ENCODE results near the gene SLC49A3.
"Not testable (repeated sequence)": the region's sequence is repeated elsewhere in the genome, so short reads cannot be mapped to it uniquely, and the experiment has no call there.

SLC49A3 gene

GRCh38 chr4:650951-651883 lies 37.7 kb downstream of the SLC49A3 start:
- no peak for DNase-seq

DNA sequence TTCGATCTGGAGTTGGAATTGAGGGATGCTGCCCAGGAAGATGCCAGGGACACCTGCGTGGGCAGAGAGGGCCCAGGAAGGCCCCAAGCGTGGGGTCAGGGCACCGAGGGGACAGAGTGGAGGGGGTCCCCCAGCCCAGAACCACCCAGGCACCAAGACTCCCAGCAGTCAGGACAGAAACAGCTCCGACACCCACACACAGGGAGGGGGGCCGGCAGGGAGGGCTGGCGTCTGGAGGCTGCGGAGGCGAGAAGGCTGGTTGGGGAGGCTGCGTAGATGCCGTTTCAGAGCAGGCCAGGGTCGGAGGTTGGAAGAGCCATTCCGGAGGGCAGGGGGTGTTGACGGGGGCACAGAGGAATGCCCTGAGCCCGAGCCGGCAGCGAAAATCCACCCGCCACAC lies 38.5 kb downstream of the SLC49A3 start:
- DNase-seq = no peak

- no peak for DNase-seq
Measured at GRCh38 chr4:649751-650310, 39.1 kb downstream of the SLC49A3 start.

DNA sequence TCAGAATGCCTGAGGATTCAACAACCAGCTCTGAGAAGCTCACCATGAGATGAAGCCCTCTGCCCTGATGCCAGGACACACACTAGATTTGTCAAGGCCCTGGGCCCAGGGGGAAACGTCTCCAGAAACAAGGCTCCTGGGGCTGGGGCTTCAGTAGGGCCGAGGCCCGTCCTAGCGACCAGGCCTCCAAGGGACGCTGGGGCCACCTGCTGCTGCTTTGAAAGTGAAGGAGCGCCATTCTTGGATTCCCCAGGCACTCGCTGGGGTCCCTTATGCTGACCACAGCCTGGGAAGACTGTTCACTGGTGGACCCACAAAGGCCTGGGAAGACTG lies 39.7 kb downstream of the SLC49A3 start:
- no peak for DNase-seq

GRCh38 chr4:648579-649292 lies 40.2 kb downstream of the SLC49A3 start:
- DNase-seq = no peak

- DNase-seq = no peak
Measured at GRCh38 chr4:647481-647880, 41.5 kb downstream of the SLC49A3 start.

DNA sequence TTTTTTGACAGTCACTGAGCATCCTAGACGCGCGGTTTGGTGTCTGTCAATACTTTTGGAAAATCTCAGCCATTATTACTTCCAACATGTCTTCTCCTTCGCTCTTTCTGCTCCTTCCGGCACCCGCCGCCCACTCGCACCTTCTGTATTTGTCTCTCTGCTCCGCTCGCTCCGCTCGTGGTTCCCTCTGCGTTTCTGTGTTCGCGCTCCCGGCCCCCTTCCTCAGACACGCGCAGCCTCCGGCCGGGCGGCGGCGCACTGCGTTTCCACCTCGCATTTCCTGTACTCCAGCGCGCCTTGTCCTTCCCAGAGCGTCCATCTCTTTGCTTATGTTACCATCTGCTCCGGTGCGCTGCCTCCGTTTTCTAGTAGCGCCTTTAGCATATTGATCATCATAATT lies 42.5 kb downstream of the SLC49A3 start:
- DNase-seq = no peak

DNA sequence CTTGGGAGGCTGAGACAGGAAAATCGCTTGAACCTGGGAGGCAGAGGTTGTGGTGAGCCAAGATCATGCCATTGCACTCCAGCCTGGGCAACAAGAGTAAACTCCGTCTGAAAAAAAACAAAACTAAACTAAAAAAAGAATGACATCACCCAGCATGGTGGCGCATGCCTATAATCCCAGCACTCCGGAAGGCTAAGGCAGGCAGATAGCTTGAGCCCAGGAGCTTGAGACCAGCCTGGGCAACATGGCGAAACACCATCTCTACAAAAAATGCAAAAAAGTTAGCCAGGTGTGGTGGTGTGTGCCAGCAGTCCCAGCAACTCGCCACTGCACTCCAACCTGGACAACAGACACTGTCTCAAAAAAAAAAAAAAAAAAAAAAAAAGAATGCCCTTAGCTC lies 46.6 kb downstream of the SLC49A3 start:
- DNase-seq = not testable (repeated sequence)

- no peak for DNase-seq
Measured at GRCh38 chr4:637536-638280, 51.2 kb downstream of the SLC49A3 start.

GRCh38 chr4:636628-637159 lies 52.3 kb downstream of the SLC49A3 start:
- no peak for DNase-seq

DNA sequence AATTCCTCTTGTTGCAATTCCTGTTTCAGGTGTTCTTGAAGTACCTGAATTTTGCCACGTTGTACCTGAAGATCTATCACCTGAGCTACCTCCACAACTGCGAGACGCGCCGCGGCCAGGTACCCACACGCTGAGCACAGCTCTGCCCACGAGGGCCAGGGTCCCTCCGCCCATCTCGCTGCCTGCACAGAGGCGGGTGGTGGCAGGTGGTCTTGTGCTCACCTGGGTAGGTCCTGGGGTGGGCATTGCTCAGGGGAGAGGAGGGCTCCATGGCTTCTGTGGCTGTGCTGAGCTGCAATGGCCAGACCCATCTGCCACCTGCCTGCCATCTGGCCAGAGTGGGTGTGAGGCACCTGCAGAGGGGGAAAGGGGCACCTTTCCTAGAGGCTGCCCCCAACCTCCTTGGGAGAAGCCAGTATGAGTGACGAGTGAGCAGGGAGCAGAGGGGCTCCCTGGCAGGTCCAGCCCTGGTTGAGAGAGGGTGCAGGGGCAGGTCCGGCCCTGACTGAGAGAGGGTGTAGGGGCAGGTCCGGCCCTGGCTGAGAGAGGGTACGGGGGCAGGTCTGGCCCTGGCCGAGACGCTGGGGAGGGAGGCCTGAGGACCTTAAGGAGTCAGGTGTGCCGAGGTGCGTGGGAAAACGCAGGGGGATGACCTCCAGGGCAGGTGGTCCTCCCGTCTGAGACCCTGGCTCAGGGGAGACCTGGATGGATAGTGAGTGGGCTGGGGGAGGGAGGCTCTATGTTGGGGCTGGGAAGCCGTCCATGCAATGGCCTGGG lies 52.9 kb downstream of the SLC49A3 start:
- no peak for DNase-seq

DNA sequence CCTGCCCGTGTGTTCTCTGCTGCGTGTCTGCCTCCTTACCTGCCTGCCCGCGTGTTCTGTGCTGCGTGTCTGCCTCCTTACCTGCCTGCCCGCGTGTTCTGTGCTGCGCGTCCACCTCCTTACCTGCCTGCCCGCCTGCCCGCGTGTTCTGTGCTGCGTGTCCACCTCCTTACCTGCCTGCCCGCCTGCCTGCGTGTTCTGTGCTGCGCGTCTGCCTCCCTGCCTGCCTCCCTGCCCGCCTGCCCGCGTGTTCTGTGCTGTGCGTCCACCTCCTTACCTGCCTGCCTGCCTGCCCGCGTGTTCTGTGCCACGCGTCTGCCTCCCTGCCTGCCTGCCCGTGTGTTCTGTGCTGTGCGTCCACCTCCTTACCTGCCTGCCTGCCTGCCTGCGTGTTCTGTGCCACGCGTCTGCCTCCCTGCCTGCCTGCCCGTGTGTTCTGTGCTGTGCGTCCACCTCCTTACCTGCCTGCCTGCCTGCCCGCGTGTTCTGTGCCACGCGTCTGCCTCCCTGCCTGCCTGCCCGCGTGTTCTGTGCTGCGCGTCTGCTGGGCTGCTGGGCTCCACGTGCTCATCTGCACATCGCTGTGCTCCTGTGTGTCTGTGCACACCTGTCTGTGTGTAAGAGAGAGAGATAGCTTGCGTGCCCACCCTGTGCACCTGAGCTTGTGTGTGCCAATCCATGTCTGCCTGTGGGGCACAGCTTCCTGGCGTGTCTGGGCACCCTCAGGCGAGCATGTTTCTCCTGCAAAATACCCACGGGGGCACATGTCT lies 53.7 kb downstream of the SLC49A3 start:
- not testable (repeated sequence) for DNase-seq

GRCh38 chr4:634599-634985 lies 54.4 kb downstream of the SLC49A3 start:
- DNase-seq = no peak

- DNase-seq = no peak
Measured at GRCh38 chr4:633976-634598, 54.9 kb downstream of the SLC49A3 start.

- DNase-seq = no peak
Measured at GRCh38 chr4:633406-633805, 55.5 kb downstream of the SLC49A3 start.

- DNase-seq = no peak
Measured at GRCh38 chr4:632926-633325, 56.0 kb downstream of the SLC49A3 start.

- DNase-seq = no peak
Measured at GRCh38 chr4:632196-632790, 56.7 kb downstream of the SLC49A3 start.

All from NCI-H1417 treated with DMSO at 0.1 percent for 48 hours (cell line).